GM23248 (cell line): ENCODE data around the gene SPON2. TPM values are rescaled to one million over a fixed set of nuclear protein-coding genes. Genes with fewer than 3 reads are reported as not detected.

Experiments
- DNase-seq: peaks from one replicate; pipeline ENCODE4 v3.0.0-alpha.2; 2015
- H2AFZ ChIP-seq: fragments of 200-600 bp; sonication (generic); 2 replicates; pipeline ENCODE4 v1.6.1; 2016; ENCODE audit warnings: antibody characterized with exemption
- H3F3A ChIP-seq: fragments of 200-600 bp; sonication (generic); 2 replicates; pipeline ENCODE4 v1.6.1; 2016; ENCODE audit warnings: mild to moderate bottlenecking, antibody characterized with exemption, mixed run types; ENCODE audit not compliant: insufficient read depth
- H3K27ac ChIP-seq: fragments of 200-600 bp; sonication (generic); 2 replicates; pipeline ENCODE4 v1.5.1; 2016; ENCODE audit warnings: mild to moderate bottlenecking
- H3K27me3 ChIP-seq: fragments of 200-600 bp; sonication (generic); replicated peaks from 2 replicates; pipeline ENCODE4 v1.6.1; 2016; ENCODE audit warnings: mild to moderate bottlenecking; ENCODE audit not compliant: insufficient read depth
- H3K36me3 ChIP-seq: fragments of 200-600 bp; sonication (generic); 2 replicates; pipeline ENCODE4 v1.6.1; 2016; ENCODE audit warnings: low read depth, mild to moderate bottlenecking
- H3K4me1 ChIP-seq: fragments of 200-600 bp; sonication (generic); 2 replicates; pipeline ENCODE4 v1.6.1; 2016; ENCODE audit warnings: mild to moderate bottlenecking; ENCODE audit not compliant: insufficient read depth
- H3K4me2 ChIP-seq: fragments of 200-600 bp; sonication (generic); one replicate; pipeline ENCODE4 v1.6.1; 2016; ENCODE audit warnings: mild to moderate bottlenecking; ENCODE audit not compliant: unreplicated experiment
- H3K4me3 ChIP-seq: fragments of 200-600 bp; sonication (generic); 2 replicates; pipeline ENCODE4 v1.5.1; 2016; ENCODE audit warnings: mild to moderate bottlenecking
- H3K79me2 ChIP-seq: fragments of 200-600 bp; sonication (generic); 2 replicates; pipeline ENCODE4 v1.6.1; 2016; ENCODE audit warnings: mild to moderate bottlenecking; ENCODE audit not compliant: insufficient read depth
- H3K9ac ChIP-seq: fragments of 200-600 bp; sonication (generic); 2 replicates; pipeline ENCODE4 v1.6.1; 2016; ENCODE audit warnings: mild to moderate bottlenecking
- H3K9me2 ChIP-seq: fragments of 200-600 bp; sonication (generic); 2 replicates; pipeline ENCODE4 v1.6.1; 2016; ENCODE audit warnings: mixed run types, mild to moderate bottlenecking, moderate library complexity; ENCODE audit not compliant: insufficient read depth
- H3K9me3 ChIP-seq: fragments of 200-600 bp; sonication (generic); one replicate; pipeline ENCODE4 v1.6.1; 2017; ENCODE audit warnings: low read depth
- H4K20me1 ChIP-seq: fragments of 200-600 bp; sonication (generic); 2 replicates; pipeline ENCODE4 v1.6.0; 2016; ENCODE audit not compliant: insufficient read depth
- EZH2 ChIP-seq: fragments of 200-600 bp; sonication (generic); IDR thresholded peaks from 2 replicates; pipeline ENCODE4 v1.6.1; 2018; ENCODE audit warnings: antibody characterized with exemption, mild to moderate bottlenecking; ENCODE audit not compliant: insufficient read depth, poor library complexity, severe bottlenecking
- EZH2phosphoT487 ChIP-seq: fragments of 200-600 bp; sonication (generic); IDR thresholded peaks from 2 replicates; pipeline ENCODE4 v1.6.1; 2018; ENCODE audit warnings: antibody characterized with exemption, moderate library complexity, mild to moderate bottlenecking, low read depth; ENCODE audit not compliant: insufficient read depth
- WGBS, 2 experiments: methylation state at CpG; one replicate each; pipeline ENCODE4 v1.1.6; 2015 to 2017; ENCODE audit warnings: low lambda C conversion rate in 2 of 2, low coverage in 1 of 2; ENCODE audit errors: missing lambda C conversion rate in 2 of 2; 5-methylcytosine and 5-hydroxymethylcytosine counted together
- in situ Hi-C: fragments of 300-500 bp; cut with MboI; formaldehyde crosslinking; loops from 2 replicates; pipeline ENCODE4 v1.15.0; 2020
- polyA plus RNA-seq: library from polyadenylated mRNA; unstranded; fragments of >200 nt; fragmentation: Nextera tagmentation; extraction: Ambion mirVana; gene quantifications from 2 replicates; pipeline ENCODE4 v1.2.1, GENCODE V29; 2016
- total RNA-seq: library from RNA; depleted of rRNA; stranded (reverse); fragments of >200 nt; shearing (Covaris generic); gene quantifications from 2 replicates; pipeline ENCODE4 v1.2.3, GENCODE V29; 2014

SPON2 gene
- total and polyA plus RNA-seq, 2 experiments from 2014 or later: 5.7 to 6.2 TPM

DNA sequence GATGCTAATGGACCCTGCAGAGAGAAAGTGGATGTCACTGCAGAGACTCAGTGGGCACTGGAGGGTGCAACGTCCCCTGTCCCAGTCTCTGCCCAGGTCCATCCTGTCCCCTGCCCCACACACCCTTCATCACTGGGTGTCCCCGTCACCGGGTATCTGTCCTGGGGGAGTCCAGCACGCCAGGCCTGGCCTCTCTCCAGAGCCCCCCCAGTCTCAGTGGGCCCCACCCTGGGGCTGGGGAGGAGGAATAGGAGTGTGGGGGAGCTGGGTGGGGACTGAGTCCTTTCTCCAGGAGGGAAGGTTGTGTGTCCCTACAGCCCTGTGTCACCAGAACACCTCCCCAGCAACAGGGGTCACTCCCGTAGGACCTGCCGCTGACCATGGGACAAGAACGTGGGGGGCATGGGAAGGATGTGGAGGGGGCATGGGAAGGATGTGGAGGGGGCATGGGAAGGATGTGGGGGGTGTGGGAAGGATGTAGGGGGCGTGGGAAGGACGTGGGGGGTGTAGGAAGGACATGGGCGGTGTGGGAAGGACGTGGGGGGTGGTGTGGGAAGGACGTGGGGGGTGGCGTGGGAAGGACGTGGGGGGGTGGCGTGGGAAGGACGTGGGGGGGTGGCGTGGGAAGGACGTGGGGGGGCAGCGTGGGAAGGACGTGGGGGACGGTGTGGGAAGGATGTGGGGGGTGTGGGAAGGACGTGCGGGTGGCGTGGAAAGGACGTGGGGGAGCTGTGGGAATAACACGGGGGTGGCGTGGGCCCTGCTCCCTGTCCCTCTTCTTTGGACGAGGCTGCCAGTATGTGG is 21.0 kb upstream of the SPON2 start:
- H3K4me1 ChIP-seq: peaks cover 26% of the 10 kb centered on the region
- in situ Hi-C loops: no loop called here
- no peak overlapping the region for H3K9ac ChIP-seq
- no peaks in the 10 kb centered on the region for H3K27me3 ChIP-seq
- H3K4me3 ChIP-seq: no peak overlapping the region
- H3K9me3 ChIP-seq: no peaks in the 10 kb centered on the region
- H3K4me2 ChIP-seq: no peak overlapping the region
- H3K36me3 ChIP-seq: no peaks in the 10 kb centered on the region
- H3K79me2 ChIP-seq: no peaks in the 10 kb centered on the region
- TF ChIP-seq EZH2phosphoT487: no peak
- no peak for TF ChIP-seq EZH2
- H2AFZ ChIP-seq: no peak overlapping the region
- DNase-seq: no peak
- no peak overlapping the region for H3K27ac ChIP-seq
- no peaks in the 10 kb centered on the region for H3K9me2 ChIP-seq
- H3F3A ChIP-seq: peaks cover 28% of the 10 kb centered on the region
- H4K20me1 ChIP-seq: no peaks in the 10 kb centered on the region
- 57 to 67% methylated on average over 6 to 27 of the region's 28 CpGs for WGBS, 2 experiments

GRCh38 chr4:1192493-1193205 is 20.3 kb upstream of the SPON2 start:
- 24 to 25% methylated on average over 13 of the region's 13 CpGs for WGBS, 2 experiments
- H3K4me3 ChIP-seq: peak overlapping the region; percentile 45; the same call in 1 of the 2 replicates
- TF ChIP-seq EZH2 (no peak), EZH2phosphoT487 (no peak)
- peak overlapping the region; percentile 82 for H3K27ac ChIP-seq
- peaks cover 26% of the 10 kb centered on the region for H3K4me1 ChIP-seq
- no peaks in the 10 kb centered on the region for H3K27me3 ChIP-seq
- H3F3A ChIP-seq: peaks cover 28% of the 10 kb centered on the region
- no peaks in the 10 kb centered on the region for H3K9me3 ChIP-seq
- peak overlapping the region; percentile 78 for H2AFZ ChIP-seq
- peak overlapping the region; percentile 73 for H3K4me2 ChIP-seq
- DNase-seq: no peak
- in situ Hi-C loops: no loop called here
- no peaks in the 10 kb centered on the region for H3K36me3 ChIP-seq
- no peaks in the 10 kb centered on the region for H4K20me1 ChIP-seq
- H3K9ac ChIP-seq: peak overlapping the region; percentile 65
- no peaks in the 10 kb centered on the region for H3K9me2 ChIP-seq
- H3K79me2 ChIP-seq: no peaks in the 10 kb centered on the region

GRCh38 chr4:1192091-1192492 is 19.7 kb upstream of the SPON2 start:
- Histone ChIP-seq H3K9ac (peak overlapping the region; percentile 65), H3K4me3 (peak overlapping the region; percentile 45; the same call in 1 of the 2 replicates), H3F3A (peaks cover 28% of the 10 kb centered on the region), H3K9me2 (no peaks in the 10 kb centered on the region), H3K27ac (peak overlapping the region; percentile 82), H3K4me2 (peak overlapping the region; percentile 73), H4K20me1 (no peaks in the 10 kb centered on the region), H2AFZ (peak overlapping the region; percentile 78), H3K27me3 (no peaks in the 10 kb centered on the region), H3K4me1 (peaks cover 26% of the 10 kb centered on the region), H3K9me3 (no peaks in the 10 kb centered on the region), H3K36me3 (no peaks in the 10 kb centered on the region), H3K79me2 (no peaks in the 10 kb centered on the region)
- 2% methylated on average over 4 of the region's 4 CpGs for WGBS, 2 experiments
- in situ Hi-C loops: no loop called here
- no peak for TF ChIP-seq EZH2
- DNase-seq: peak; percentile 97

- H3K27me3 ChIP-seq: no peaks in the 10 kb centered on the region
- no peak for DNase-seq
- no peaks in the 10 kb centered on the region for H3K79me2 ChIP-seq
- peaks cover 28% of the 10 kb centered on the region for H3F3A ChIP-seq
- TF ChIP-seq EZH2 (no peak), EZH2phosphoT487 (no peak)
- H3K9ac ChIP-seq: peak overlapping the region; percentile 39; the same call in 1 of the 2 replicates
- 83 to 95% methylated on average over 5 of the region's 5 CpGs for WGBS, 2 experiments
- H3K9me3 ChIP-seq: no peaks in the 10 kb centered on the region
- peak overlapping the region; percentile 9 for H3K4me2 ChIP-seq
- in situ Hi-C loops: no loop called here
- H3K9me2 ChIP-seq: no peaks in the 10 kb centered on the region
- no peaks in the 10 kb centered on the region for H4K20me1 ChIP-seq
- H3K36me3 ChIP-seq: no peaks in the 10 kb centered on the region
- H3K27ac ChIP-seq: peak overlapping the region; percentile 82; the same call in 1 of the 2 replicates
- peak overlapping the region; percentile 78 for H2AFZ ChIP-seq
- peaks cover 26% of the 10 kb centered on the region for H3K4me1 ChIP-seq
- H3K4me3 ChIP-seq: no peak overlapping the region
Observed at GRCh38 chr4:1191621-1192020, 19.2 kb upstream of the SPON2 start.
